Transverse colon (tissue), 4 donors: ENCODE measurements around the gene STK32A. TPM values are rescaled to one million over a fixed set of nuclear protein-coding genes. Genes with fewer than 3 reads are reported as not detected.

Source experiments
- DNase-seq: peaks from one replicate; pipeline ENCODE4 v3.0.0-alpha.2; 2019
- H3K27ac ChIP-seq, 4 donors: fragments of 200-600 bp; sonication (generic); 2 replicates each; pipeline ENCODE4 v1.5.1; 2016 to 2018; ENCODE audit warnings: inconsistent platforms in 4 of 4
- H3K27me3 ChIP-seq: fragments of 200-600 bp; sonication (generic); 2 replicates; pipeline ENCODE4 v1.5.1; 2017; ENCODE audit warnings: inconsistent platforms
- H3K36me3 ChIP-seq, 4 donors: fragments of 200-600 bp; sonication (generic); 2 replicates each; pipeline ENCODE4 v1.5.1; 2017 to 2019; ENCODE audit warnings: inconsistent platforms in 4 of 4
- H3K4me1 ChIP-seq, 4 donors: fragments of 200-600 bp; sonication (generic); 2 replicates each; pipeline ENCODE4 v1.5.1; 2017 to 2020; ENCODE audit warnings: inconsistent platforms in 4 of 4
- H3K4me3 ChIP-seq, 4 donors: fragments of 200-600 bp; sonication (generic); 1 replicate in 1 of 4; 2 replicates in 3 of 4; pipeline versions ENCODE4 v1.5.1 to v1.6.1; 2017 to 2019; ENCODE audit warnings: inconsistent platforms in 4 of 4
- H3K9me3 ChIP-seq, 2 donors: fragments of 200-600 bp; sonication (generic); 2 replicates each; pipeline ENCODE4 v1.5.1; 2017 to 2019; ENCODE audit warnings: inconsistent platforms in 2 of 2
- EP300 ChIP-seq: sonication (generic); formaldehyde crosslinking; IDR thresholded peaks from one replicate; pipeline ENCODE4 v1.6.1; 2017; ENCODE audit warnings: antibody characterized with exemption, low read depth
- POLR2A ChIP-seq: fragments of 450-650 bp; IDR thresholded peaks from one replicate; pipeline ENCODE4 v1.6.1; 2016; ENCODE audit warnings: antibody characterized with exemption, mild to moderate bottlenecking, moderate library complexity
- POLR2AphosphoS5 ChIP-seq, 3 donors: sonication (generic); formaldehyde crosslinking; IDR thresholded peaks; one replicate each; pipeline ENCODE4 v1.6.1; 2016; ENCODE audit warnings: antibody characterized with exemption in 3 of 3
- WGBS, 2 donors: methylation state at CpG; one replicate each; pipeline ENCODE4 v1.1.5; 2018; ENCODE audit warnings: low coverage in 1 of 2; 5-methylcytosine and 5-hydroxymethylcytosine counted together
- in situ Hi-C, 4 donors: fragments of 200-750 bp; cut with MboI; loops; one replicate each; pipeline versions ENCODE4 v1.15.0 to v1.15.1; 2017; ENCODE audit warnings: low sequenced_read_pairs in 3 of 4, low pct_ligation_motif_present in 1 of 4, low pct_unique_long_range_greater_than_20kb in 1 of 4
- intact Hi-C: fragments of 100-400 bp; cut with DNase I; formaldehyde crosslinking; loops from one replicate; pipeline ENCODE4 v1.15.1; 2023; ENCODE audit warnings: low total_unique reads
- total RNA-seq, 4 donors: library from RNA; depleted of rRNA; stranded (reverse); fragments of >200 nt; gene quantifications; one replicate each; pipeline ENCODE4 v1.1.0, GENCODE V29; 2016
- TF ChIP-seq, protein P1 (sequence below), 5 experiments: fragments of 200-600 bp in 3 of 5; fragments of 450-650 bp in 2 of 5; sonication (generic) in 3 of 5; IDR thresholded peaks; 1 replicate in 2 of 5; 2 replicates in 3 of 5; pipeline ENCODE4 v1.5.1; 2016 to 2017; ENCODE audit warnings: antibody characterized with exemption in 5 of 5, inconsistent platforms in 3 of 5, mild to moderate bottlenecking in 2 of 5, moderate library complexity in 1 of 5

Gene STK32A
- total RNA-seq, 4 donors from 2014 or later, result 1.4 to 1.6 TPM; not detected in 2

DNA sequence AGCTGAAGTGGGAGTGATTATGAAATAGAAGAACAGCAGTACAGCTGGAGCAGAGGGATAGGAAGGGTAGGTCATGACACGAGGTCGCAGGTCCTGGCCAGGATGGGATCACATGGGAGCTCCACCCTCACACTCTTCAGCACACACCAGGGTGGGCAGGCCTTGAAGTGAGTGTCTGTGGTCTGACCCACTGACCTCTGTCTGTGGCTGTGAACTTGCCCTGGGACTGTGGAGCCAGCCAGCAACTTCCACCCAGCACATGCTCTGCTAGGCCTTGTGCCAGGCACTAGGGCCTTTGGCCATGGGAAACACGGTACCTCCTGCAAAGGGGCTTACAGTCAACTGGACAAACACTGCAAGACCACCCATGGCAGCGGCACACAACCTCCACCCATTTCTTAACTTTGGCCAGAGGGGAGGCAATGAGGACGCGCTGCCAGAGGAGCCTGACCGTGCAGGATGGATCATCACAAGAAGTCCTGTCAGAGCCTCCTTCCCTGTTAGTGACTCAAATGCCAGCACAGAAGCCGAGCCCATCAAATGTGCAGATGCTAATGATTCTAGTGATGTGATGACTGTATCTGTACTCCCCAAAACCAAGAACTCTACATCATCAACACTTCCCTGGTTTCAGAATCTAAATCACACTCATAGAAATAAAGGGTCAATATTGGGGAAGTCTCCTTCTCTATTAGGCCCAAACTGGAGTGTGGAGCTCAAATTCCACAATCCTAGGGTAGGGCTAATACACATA lies 161.4 kb downstream of the STK32A start:
- TF ChIP-seq, protein P1, sequence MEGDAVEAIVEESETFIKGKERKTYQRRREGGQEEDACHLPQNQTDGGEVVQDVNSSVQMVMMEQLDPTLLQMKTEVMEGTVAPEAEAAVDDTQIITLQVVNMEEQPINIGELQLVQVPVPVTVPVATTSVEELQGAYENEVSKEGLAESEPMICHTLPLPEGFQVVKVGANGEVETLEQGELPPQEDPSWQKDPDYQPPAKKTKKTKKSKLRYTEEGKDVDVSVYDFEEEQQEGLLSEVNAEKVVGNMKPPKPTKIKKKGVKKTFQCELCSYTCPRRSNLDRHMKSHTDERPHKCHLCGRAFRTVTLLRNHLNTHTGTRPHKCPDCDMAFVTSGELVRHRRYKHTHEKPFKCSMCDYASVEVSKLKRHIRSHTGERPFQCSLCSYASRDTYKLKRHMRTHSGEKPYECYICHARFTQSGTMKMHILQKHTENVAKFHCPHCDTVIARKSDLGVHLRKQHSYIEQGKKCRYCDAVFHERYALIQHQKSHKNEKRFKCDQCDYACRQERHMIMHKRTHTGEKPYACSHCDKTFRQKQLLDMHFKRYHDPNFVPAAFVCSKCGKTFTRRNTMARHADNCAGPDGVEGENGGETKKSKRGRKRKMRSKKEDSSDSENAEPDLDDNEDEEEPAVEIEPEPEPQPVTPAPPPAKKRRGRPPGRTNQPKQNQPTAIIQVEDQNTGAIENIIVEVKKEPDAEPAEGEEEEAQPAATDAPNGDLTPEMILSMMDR (IDR thresholded peaks at IDR 0.05), result no peak
- TF ChIP-seq POLR2AphosphoS5 (IDR thresholded peaks at IDR 0.05) (no peak), EP300 (no peak), POLR2A (no peak)
- Histone ChIP-seq H3K4me1 (no peaks in the 10 kb centered on the region), H3K27ac (no peak overlapping the region), H3K9me3 (no peaks in the 10 kb centered on the region), H3K4me3 (no peak overlapping the region), H3K36me3 (no peaks in the 10 kb centered on the region), H3K27me3 (no peaks in the 10 kb centered on the region)
- WGBS, 2 donors, result 63 to 72% methylated on average over 3 to 8 of the region's 8 CpGs
- no peak for DNase-seq
- intact Hi-C loops, result loop anchor here (10.0 kb wide), 1 partner anchor 171 kb away; no protein-coding TSS in a partner anchor
- in situ Hi-C loops, result loop anchor here in 1 of 4 donors (25.0 kb wide), 1 partner anchor 166 kb away; no protein-coding TSS in a partner anchor

DNA sequence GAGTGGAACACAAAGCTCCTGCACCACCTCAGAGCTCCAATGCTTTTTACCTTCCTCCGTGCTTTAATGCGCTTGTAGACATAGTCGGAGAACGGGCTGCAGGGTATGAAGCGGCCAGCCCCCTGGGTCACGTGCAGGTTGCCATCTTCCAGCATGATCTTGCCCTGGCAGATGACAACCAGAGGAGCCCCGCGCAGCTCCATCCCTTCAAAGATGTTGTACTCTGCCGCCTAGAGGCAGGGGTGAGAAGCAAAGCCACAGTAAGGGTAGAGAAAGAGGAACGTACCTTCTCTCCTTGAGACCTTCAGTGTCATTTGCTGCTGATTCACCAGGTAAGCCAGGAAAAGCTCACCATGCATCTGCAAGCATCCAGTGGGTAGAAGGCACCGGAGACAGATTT lies 162.8 kb downstream of the STK32A start:
- H3K9me3 ChIP-seq, result no peaks in the 10 kb centered on the region
- intact Hi-C loops, result loop anchor here (10.0 kb wide), 1 partner anchor 173 kb away; no protein-coding TSS in a partner anchor
- no peaks in the 10 kb centered on the region for H3K36me3 ChIP-seq
- 89% methylated on average over 11 of the region's 11 CpGs; no CpG with 5 or more reads in 1 of the 2 donors for WGBS, 2 donors
- DNase-seq, result no peak
- in situ Hi-C loops, result loop anchor here in 1 of 4 donors (25.0 kb wide), 1 partner anchor 165 kb away; no protein-coding TSS in a partner anchor
- H3K4me1 ChIP-seq, result no peaks in the 10 kb centered on the region
- H3K27me3 ChIP-seq, result no peaks in the 10 kb centered on the region
- TF ChIP-seq POLR2AphosphoS5 (IDR thresholded peaks at IDR 0.05), result no peak
- TF ChIP-seq, protein P1 (IDR thresholded peaks at IDR 0.05), result no peak
- no peak for TF ChIP-seq POLR2A
- TF ChIP-seq EP300, result no peak
- H3K4me3 ChIP-seq, result no peak overlapping the region
- H3K27ac ChIP-seq, result no peak overlapping the region

DNA sequence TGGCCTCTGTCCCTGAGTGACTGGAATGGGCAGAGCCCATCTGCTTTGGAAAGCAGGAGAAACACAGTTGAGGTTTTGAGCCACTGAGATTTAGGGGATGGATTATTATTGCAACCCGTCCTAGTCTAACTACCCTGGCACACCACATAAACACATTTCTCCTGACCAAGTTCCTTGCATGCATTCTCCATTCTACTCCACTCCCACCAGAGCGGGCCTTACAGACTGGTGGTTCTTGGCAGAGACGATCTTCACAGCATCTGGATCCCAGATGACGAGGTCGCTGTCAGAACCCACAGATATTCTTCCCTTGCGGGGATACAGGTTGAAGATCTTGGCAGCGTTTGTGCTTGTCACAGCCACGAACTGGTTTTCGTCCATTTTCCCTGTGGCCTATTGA lies 164.0 kb downstream of the STK32A start:
- H3K9me3 ChIP-seq, result no peaks in the 10 kb centered on the region
- peaks cover 0 to 3% (median 0%) of the 10 kb centered on the region in 4 donors for H3K4me1 ChIP-seq
- no peak for TF ChIP-seq POLR2A
- no peak for TF ChIP-seq EP300
- TF ChIP-seq POLR2AphosphoS5 (IDR thresholded peaks at IDR 0.05), result no peak
- TF ChIP-seq, protein P1 (IDR thresholded peaks at IDR 0.05), result no peak
- no peak overlapping the region for H3K27ac ChIP-seq
- H3K36me3 ChIP-seq, result no peaks in the 10 kb centered on the region
- no peak overlapping the region for H3K4me3 ChIP-seq
- WGBS, 2 donors, result 87 to 89% methylated on average over 3 to 9 of the region's 9 CpGs
- intact Hi-C loops, result loop anchor here (10.0 kb wide), 1 partner anchor 174 kb away; no protein-coding TSS in a partner anchor
- H3K27me3 ChIP-seq, result no peaks in the 10 kb centered on the region
- in situ Hi-C loops, result loop anchor here in 1 of 4 donors (25.0 kb wide), 1 partner anchor 163 kb away; no protein-coding TSS in a partner anchor
- no peak for DNase-seq

DNA sequence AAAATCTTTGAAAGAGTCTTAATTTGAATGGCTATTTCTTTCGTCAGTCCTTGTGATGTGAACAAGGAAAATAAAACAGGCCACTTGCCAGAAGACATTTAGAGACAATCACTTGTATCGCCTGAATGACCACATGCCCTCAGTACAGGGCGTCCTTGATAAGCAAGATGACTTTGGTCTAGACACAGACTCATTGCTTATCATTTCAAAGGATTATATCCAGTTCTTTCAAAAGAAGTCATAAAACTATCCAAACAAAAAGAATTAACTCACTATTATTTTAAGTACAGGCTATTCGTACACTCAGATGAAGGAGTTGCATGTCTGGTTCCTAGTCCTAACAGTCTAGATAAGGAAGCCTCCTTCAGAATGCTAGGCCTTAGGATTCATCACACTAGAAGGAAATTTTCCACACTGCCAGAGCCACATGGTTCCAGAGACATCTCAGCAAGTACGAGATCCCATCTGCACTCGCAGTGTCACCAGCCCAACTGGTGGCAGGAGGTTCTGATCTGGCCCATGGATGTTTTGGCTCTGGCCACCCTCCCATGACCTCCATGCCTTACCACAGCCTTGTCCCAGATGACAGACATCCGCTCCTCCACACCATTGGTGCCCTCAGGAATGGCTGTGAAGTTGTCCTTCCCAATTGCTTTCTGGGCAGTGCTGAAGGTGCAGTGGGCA lies 165.4 kb downstream of the STK32A start:
- DNase-seq, result no peak
- in situ Hi-C loops, result no loop called here
- intact Hi-C loops, result loop anchor here (10.0 kb wide), 1 partner anchor 155 kb away; no protein-coding TSS in a partner anchor
- Histone ChIP-seq H3K4me1 (peaks cover 6 to 17% (median 8%) of the 10 kb centered on the region in 4 donors), H3K4me3 (no peak overlapping the region), H3K9me3 (no peaks in the 10 kb centered on the region), H3K27me3 (no peaks in the 10 kb centered on the region), H3K36me3 (no peaks in the 10 kb centered on the region), H3K27ac (no peak overlapping the region)
- TF ChIP-seq POLR2AphosphoS5 (IDR thresholded peaks at IDR 0.05) (no peak), POLR2A (no peak), EP300 (no peak)
- TF ChIP-seq, protein P1 (IDR thresholded peaks at IDR 0.05), result no peak
- 52 to 67% methylated on average over 4 to 7 of the region's 7 CpGs for WGBS, 2 donors
